ENCODE results near the gene RCOR1.
"Not testable (repeated sequence)": the region's sequence is repeated elsewhere in the genome, so short reads cannot be mapped to it uniquely, and the experiment has no call there.

Gene RCOR1

GRCh38 chr14:102629808-102630350 is 37.4 kb downstream of the RCOR1 start:
- DNase-seq (ENCODE audit: low spot score) = no peak

DNA sequence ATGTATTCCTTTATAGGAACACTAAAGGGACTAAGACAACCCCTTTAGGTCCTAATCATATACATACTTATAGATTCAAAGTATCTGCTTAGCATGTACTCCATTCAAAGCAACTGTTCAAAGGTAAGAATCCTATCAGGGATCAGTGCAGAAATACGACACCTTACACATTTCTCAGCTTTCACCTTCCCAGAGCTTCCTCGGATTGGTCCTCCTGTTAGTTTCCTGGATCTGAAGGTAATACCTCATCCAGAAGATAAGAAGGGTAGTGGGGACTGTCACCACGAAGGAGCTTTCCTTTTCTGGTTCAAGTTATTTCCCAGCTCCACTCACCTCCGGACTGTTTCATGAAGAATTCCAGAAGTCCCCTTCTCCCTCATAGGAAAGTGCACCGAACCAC is 38.0 kb downstream of the RCOR1 start:
- DNase-seq (ENCODE audit: low spot score) = no peak

GRCh38 chr14:102630881-102631280 is 38.4 kb downstream of the RCOR1 start:
- DNase-seq (ENCODE audit: low spot score) = no peak

DNA sequence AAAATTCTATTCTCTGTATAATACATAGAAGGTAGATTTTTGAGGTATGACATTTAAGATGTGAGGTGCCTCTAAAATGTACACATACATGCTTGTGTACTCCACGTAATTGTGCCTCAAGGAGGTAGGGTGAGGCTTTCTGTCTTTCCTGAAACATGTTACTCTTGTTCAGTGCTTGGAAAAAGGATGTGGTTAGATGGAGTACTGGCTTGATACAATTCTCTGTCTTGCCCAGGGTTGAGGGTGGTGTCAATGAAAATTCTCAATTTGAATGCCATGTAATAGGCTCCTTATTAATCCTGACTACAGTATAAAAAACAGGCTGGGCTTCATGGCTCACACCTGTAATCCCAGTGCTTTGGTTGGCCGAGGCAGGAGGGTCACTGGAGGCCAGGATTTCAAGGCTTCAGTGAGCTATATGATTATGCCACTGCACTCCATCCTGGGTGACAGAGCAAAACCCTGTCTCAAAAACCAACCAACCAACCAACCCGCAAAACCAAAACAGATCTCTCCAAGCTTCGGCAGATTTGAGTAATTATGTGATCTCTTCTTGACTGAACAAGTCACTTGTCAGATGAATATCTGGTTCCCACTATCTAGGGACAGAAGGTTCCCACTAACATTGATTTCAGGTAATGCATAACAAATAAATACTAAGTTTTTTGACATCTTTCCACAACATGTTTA is 41.6 kb downstream of the RCOR1 start:
- no peak for DNase-seq (ENCODE audit: low spot score)

DNA sequence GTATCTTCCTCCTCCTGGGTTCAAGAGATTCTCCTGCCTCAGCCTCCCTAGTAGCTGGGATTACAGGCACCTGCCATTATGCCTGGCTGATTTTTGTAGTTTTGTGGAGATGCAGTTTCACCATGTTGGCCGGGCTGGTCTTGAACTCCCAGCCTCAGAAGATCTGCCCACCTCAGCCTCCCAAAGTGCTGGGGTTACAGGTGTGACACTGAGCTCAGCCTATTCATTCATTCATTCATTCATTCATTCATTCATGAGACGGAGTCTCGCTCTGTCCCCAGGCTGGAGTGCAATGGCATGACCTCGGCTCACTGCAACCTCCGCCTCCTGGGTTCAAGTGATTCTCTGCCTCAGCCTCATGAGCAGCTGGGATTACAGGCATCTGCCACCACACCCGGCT is 47.2 kb downstream of the RCOR1 start:
- not testable (repeated sequence) for DNase-seq (ENCODE audit: low spot score)

DNA sequence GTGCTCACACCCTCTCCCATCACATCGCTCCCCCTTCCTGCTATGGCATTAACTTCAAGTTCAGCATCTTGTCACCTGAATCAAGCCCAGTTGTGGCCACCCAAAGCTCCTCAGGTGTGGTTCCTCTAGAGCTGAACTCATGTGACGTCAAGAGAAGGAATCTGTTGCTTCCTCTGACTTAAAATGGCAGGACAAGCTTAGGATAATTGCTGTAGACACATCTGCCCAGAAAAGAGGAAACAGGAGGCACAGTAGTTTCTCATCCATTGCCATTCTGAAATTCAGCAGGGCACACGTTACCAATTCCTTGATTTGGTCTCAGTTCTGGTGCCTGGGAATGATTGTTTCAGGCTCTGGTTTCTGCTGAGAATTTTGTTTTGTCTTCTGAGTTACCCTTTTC is 52.1 kb downstream of the RCOR1 start:
- DNase-seq (ENCODE audit: low spot score) = no peak

GRCh38 chr14:102645746-102646440 is 53.4 kb downstream of the RCOR1 start:
- DNase-seq (ENCODE audit: low spot score) = no peak

DNA sequence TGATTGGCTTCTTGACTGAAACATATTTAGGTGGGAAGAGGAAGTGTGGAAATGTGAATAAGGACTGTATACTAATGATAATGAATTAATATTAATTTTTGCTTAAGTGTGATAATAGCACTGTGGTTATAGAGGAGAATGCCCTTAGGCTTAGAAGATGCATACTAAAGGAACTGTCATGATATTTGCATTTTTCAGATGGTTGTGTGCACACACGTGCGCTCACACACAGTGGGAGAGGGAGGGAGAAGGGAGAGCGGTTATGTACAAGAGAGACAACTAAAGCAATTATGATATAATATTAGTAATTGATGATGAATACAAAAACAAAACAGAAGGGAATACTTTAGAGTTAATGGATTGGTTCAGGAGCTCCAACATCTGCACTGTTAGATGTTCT is 54.2 kb downstream of the RCOR1 start:
- no peak for DNase-seq (ENCODE audit: low spot score)

DNA sequence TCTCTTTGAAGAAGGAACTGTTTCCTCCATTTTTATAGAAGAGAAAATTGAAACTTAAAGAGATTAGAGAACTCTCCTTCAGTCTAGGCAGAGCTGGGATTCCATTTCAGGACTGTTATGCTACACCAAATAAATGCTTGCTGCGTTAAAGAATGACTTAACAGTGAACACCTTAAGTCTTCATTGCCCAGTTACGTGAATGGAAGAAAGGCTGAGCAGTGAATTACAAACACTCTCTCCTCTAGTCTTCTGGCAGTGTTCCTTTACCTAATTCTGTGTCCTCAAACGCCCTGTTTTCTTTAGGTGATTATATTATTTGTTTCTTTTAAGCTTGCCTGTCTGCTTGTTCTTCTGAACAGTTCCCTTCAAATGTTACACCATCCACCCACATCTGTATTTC is 59.7 kb downstream of the RCOR1 start:
- no peak for DNase-seq (ENCODE audit: low spot score)

DNA sequence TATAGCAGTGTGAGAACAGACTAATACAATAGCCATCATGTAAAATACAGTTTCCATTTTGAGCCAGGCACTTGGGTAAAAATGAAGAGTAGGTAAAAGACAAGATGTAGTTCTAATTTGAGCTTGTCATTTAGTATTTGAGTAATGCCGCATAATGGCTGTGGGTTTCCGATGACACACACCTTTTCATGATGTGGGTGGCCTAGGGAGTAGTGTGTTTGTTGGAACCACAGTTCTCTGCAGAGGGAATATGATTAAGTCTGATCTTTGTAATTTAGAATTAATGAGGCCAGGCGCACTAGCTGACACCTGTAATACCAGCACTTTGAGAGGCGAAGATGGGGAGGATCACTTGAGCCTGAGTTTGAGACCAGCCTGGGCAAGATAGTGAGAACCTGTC is 61.8 kb downstream of the RCOR1 start:
- DNase-seq (ENCODE audit: low spot score) = no peak

GRCh38 chr14:102655137-102655536 is 62.7 kb downstream of the RCOR1 start:
- DNase-seq (ENCODE audit: low spot score) = peak; percentile 26

- peak; percentile 12 for DNase-seq (ENCODE audit: low spot score)
These were observed 67.3 kb downstream of the RCOR1 start for GRCh38 chr14:102659797-102660196.

DNA sequence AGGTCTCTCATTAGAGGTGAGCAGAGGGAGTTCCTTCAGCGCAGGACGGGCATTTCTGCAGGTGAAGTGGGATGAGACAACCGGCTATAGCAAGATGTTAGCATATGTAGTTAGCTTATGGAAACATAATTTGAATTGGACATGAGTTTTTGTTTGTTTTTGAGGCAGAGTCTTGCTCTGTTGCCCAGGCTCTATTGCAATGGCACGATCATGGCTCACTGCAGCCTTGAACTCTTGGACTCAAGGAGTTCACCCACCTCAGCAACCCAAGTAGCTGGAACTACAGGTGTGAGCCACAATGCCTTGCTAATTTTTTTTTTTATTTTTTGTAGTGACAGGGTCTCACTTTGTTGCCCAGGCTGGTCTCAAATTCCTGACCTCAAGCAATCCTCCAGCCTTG is 69.2 kb downstream of the RCOR1 start:
- no peak for DNase-seq (ENCODE audit: low spot score)

DNA sequence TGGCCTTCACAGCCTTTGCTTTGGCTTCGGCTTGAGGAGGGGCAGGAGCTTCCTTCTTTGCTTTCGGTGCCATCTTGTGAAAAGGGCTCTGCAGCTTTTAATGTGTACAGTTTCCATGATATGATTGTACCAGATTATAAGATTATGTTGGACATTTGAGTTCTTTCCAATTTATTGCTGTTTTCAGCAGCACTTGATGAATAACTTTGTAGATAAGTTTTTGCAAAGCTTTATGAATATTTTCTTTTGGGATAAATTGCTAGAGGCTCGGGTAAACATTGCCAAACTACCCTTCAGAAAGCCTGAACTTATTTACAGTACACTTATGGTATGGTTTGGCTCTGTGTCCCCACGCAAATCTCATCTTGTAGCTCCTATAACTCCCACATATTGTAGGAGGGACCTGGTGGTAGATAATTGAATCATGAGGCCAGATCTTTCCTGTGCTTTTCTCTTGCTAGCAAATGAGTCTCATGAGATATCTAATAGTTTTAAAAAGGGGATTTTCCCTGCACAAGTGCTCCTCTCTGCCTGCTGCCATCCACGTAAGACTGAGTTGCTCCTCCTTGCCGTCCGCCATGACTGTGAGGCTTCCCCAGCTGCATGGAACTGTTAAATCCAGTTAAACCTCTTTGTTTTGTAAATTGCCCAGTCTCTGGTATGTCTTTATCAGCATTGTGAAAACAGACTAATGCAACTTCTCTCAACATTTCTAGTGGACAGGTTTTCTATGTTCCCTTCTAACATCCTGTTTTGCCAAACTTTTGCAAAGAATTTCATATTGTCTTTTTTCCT is 70.4 kb downstream of the RCOR1 start:
- DNase-seq (ENCODE audit: low spot score) = no peak

DNA sequence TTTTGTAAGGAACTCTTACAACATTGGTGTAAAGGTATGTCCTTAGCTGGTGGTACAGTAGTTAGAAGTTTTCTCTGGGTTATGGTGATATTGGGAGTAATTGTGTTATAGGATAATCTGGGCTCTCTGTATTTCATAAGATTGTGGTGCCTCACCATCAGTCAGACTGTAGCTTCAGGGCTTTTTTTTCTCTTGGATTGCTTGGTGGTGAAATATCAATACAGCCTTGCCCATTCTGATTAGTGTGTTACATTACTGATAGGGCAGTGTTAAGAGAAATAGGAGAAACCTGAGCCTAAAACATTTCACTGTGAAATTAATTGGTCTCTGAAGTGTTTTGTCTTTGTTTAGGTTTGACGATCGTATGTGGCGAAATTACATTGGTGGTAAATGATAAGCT is 71.0 kb downstream of the RCOR1 start:
- no peak for DNase-seq (ENCODE audit: low spot score)

DNA sequence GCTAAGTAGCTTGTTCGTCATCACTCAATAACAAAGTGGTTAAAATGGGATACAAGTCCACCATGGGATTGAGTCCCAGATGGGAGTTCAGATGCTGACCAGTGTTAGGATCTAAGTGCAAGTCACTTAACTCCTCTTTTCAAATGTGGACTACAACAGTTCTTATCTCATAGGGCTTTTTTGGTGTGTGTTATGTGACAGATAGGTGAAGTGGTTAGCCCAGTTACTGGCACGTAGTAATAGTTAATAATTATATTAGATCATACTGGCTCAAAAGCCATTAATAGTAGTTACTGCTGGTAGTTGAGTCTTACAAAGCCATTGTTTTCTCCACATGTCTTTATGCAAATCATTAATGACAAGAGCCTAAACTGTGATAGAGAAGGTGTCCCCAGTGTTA is 73.2 kb downstream of the RCOR1 start:
- DNase-seq (ENCODE audit: low spot score) = no peak

- no peak for DNase-seq (ENCODE audit: low spot score)
These were observed 74.2 kb downstream of the RCOR1 start for GRCh38 chr14:102666635-102667034.

GRCh38 chr14:102667703-102668102 is 75.3 kb downstream of the RCOR1 start:
- no peak for DNase-seq (ENCODE audit: low spot score)

DNA sequence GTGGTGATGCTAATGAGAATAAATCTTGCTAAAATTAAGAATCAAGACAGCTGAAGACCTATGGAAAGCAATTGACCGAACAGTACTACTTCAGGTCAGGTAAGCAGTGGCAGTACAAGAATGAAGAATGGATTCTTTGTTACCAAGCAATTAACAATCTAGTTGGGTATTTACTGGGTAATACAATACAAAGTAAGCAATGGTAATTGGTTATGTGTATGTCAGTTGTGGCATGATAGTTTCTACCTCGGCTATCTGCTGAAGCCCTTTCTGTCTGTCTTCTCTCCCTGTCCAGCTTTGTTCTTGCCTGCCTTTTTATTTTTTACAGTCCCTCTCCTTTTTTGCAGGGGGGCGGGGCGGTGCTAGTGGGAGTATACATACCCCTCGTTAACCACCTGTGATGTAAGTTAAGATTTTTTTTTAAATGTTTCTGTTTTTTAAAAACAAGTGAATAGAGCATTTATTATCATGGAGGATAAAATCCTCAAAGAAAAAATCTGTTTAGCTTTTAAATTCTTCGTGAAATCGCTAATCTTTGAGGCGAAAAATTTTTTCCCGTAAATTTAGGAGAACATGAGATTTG is 75.9 kb downstream of the RCOR1 start:
- no peak for DNase-seq (ENCODE audit: low spot score)

DNA sequence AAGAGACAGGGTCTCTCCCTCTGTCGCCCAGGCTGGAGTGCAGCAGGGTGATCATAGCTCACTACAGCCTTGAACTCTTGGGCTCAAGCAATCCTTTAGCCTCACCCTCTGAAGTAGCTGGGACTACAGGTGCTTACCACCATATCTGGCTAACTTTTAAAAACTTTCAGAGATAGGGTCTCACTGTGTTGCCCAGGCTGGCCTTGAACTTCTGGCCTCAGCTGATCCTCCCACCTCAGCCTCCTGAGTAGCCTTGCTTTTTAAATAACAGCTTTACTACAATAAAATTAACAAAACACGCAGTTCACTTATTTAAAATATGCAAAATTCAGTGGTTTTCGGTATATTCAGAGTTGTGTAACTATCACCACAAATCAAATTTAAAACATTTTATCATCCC is 79.0 kb downstream of the RCOR1 start:
- no peak for DNase-seq (ENCODE audit: low spot score)

DNA sequence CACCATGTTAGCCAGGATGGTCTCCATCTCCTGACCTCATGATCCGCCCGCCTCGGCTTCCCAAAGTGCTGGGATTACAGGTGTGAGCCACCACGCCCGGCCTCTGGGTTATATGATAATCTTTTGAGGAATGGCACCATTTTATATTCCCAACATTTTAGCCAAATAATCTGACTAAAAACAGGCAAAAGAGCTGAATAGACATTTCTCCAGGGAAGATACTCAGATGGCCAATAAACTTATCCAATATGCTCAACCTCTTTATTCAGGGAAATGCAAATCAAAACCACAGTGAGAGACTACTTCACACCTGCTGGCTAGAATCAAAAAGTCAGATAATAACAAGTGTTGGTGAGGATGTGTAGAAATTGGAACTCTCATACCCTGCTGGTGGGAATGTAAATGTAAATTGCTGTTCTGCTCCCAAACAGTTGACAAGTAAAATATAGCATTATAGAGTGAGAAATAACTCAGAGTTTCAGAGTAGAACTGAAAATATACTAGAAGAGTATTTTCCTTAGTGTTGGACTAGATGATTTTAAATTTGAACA is 80.0 kb downstream of the RCOR1 start:
- no peak for DNase-seq (ENCODE audit: low spot score)

GRCh38 chr14:102675396-102675795 is 82.9 kb downstream of the RCOR1 start:
- no peak for DNase-seq (ENCODE audit: low spot score)
